GM21737 (cell line): ENCODE data around the gene CDT1.
"Not testable (repeated sequence)": the region's sequence is repeated elsewhere in the genome, so short reads cannot be mapped to it uniquely, and the experiment has no call there.

Experiments used
- ATAC-seq: cut with Tn5 transposase; IDR thresholded peaks from one replicate; pipeline ENCODE4 v1.9.1; 2021; ENCODE audit warnings: mild to moderate bottlenecking, moderate library complexity; ENCODE audit not compliant: unreplicated experiment

The CDT1 gene

DNA sequence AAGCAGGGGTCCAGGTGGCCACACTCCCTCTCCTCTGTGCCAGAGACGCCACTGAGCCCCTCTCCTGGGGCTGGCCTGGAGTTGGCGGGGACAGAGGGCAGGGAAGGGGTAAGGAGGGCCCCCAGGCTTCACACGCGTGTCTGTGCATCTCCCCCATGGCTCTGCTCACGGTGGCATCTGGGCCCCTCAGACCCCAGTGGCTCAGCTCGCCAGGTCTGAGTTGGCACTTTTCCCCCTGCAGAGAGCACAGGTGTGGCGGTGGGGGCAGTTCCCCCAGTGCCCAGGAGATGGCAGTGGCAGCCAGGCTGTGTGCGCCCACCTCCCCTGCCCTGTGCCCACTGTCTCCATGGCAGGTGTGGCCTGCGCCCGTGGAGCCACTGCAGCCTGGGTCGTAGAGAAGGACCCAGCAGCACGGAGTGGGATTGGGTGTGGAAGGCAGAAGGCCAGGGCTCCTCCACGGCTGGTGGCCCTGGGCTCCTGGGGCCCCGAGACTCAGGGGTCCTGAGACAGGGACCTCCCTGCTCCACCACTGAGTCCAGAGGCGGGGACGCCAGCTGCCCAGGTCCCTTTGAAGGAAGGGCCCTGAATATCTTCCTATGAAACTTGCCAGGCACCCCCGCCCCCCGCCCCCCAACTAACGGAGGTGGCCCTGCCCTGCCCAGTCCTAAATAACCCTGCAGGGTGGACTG is 12.5 kb downstream of the CDT1 start:
- no peak for ATAC-seq

DNA sequence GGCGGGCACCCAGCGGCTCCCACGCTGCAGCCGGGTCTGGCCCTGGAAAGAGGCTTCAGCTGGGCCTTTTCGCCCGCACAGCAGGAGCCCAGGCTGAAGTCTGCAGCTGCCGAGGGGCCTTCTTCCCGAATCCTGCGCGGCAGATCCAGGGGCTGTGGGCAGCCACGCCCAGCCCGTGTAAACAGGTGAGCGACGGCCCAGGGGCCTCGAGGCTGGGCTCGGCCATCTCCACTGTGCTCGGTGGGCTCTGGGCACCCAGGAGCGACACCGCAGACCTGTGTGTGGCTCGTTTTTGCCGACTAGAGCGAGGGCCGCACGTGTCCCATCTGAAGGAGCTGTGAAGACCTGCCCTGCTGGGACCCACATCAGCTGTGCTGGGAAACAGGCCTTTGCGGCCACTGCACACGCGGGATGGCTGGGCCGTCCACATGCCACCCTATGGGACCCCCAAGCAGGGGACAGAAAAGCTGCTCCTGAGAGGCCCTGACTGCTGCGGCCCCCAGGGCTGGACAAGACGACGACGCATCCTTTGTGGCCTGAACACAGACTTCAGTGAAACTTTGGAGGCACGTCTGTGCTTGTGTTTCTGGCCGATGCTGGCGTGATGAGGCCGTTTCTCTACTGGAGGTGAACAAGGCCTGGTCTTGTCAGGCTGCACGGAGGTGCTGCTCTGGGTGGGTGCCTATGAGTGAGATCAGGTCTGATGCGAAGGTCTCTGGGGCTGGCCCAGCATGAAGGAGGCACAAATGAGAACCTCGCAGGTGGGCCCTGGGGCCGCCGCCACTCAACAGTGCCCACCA is 13.3 kb downstream of the CDT1 start:
- no peak for ATAC-seq

DNA sequence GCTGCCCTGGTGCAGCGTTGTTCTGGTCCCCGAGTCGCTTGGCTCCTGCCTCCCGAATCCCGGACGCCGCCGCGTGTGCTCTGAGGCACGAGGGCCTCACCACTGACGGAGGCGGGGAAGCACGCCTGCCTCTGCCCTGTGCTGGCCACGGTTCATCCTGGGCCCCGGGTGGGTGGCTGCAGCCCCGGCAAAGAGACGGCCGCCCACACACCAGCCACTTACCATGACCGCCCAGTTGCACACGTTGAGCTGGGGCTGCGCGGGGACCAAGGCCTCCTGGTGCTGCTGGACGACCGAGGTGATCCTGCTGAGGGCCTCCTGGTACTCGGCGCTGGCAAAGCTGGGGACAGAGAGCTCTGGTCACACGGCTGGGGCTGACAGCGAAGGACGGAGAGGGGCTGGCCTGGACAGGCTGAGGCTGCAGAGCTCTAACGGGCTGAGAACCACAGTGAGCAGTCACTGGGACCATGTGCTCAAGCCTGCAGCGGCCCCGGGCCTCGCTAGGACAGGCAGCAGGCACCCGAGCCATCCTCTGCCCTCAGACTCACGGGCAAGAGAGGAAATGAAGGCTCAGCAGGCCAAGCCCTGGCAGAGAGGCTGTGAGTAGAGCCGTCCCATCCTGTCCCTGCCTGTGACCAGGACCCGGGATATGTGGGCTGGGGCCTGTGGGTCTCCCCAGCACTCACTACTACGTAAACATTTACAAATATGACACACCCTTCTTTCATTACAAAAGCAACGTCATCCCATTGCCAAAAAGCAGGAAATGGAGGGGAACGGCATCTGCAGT is 14.4 kb downstream of the CDT1 start:
- ATAC-seq = no peak

DNA sequence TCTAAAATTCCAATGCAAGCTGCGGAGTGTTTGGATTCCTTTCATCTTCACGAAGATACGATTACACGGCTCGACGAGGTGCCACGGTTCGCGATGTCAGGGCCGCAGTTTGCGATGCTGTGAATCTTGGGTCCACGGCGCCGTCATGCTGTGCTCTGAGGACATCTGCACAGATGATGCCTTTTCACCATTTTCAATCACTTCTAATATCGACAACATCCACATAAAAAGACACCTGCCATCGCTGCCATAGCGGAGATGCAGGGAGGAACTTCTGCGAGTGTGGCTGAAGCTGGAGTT is 14.9 kb downstream of the CDT1 start:
- ATAC-seq = no peak

DNA sequence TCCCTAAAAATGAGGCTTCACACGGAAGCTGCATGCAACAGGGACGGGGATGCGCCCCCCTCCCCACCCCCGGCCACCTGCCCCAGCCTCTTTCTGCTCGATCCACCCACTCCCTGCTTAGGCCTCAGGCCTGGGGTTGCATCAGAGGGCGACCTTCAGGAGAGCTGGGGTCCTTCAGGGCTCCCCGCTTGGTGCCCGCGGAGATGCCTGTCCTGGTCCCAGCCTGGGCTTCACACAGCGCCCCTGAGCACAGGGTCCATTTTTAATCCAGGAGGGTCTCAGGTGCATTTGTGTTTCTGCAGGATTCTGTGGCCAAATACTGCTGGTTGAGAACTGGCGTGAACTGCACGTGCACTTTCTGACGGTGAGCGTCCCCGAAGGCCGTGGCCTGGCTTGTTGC is 15.5 kb downstream of the CDT1 start:
- ATAC-seq = no peak

DNA sequence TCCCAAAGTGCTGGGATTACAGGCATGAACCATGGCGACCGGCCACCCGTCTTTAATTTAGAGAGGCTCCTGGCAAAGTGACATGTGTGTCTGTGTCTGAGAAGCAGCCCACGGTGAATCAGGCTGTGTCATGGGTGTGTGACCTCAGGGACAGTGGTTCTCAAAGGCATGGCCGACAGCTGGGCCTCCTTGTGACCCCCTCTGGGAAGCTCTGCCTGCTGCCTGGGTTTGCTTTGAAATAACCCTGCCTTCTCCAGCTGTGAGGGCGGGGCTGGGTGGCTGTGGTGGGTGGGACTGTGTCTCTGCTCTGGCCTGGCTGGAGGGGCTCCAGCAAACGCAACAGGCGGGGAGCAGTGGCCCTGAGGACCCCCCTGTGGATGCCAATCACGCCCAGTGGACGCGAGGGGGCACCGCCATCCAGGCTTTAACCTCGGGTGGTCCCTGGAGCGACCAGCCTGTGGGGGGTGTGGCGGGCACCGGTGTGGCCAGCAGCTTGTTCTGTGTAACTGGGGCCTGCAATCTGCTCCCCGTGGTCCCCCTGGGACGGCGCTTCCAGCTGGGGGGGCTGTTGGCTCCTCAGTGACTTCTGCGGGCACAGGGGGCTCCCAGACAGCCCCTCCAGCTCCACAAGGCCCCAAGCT is 16.9 kb downstream of the CDT1 start:
- no peak for ATAC-seq

DNA sequence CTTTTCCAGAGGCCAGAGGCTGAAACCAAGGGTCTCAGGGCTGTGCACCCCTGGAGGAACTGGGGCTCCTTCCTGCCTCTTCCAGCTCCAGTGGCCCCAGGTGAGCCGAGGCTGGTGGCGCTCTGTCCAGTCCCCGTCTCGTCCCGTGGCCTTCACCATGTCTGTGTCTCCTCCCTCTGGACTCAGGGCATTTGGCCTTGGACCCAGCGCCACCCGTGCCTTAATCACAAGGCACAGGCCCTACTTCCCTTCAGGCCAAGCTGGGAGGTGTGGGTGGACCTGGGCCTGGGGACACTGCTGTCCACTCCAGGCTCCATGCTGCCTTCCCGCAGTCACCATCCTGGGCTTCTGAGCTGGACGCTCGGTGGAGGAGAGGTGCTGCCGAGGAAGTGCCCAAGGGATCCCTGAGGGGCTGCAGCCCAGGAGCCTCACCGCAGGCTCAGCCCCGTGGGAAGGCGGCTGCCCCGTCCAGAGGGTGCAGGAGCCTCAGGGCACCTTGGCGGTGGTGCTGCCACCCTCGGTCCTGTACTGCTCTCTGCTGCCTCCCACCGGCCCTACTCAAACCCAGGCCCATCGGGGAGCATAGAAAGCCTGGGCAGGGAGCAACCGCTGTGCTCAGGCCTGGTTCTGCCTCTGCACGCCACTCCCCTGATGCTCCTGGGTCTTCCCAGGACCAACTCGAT is 17.7 kb downstream of the CDT1 start:
- ATAC-seq = no peak

DNA sequence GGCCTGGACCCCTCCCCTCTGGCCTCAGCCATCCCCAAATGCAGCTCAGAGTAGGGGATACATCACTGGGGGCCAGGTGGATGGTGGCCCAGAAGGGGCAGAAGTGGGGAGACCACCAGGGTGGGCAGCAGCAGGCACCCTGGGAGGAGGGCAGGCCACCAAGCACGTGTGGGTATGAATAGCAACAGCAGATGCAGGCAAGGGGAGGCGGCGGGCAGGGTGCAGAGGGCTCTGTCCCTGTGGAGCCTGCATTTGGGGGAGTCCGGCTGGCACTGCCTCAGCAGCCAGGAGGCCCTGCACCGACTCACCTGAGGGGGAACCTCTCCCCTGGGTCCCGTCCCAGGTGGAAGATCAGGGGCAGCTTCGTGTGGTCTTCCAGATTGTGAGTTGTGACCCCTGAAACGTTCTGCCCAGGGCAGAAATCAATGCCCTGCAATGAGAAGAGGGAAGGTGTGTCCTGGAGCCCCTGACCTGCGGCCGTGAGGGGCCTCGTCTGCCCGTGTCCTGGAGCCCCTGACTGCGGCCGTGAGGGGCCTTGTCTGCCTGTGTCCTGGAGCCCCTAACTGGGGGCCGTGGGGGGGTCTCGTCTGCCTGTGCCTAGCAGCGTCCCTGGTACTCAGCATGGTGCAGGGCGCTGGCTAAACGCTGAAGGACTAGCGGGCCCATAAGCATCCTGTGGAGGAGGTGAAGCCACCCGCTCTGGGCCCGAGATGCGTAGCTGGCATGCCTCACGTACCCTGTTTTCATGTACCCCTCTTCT is 18.9 kb downstream of the CDT1 start:
- no peak for ATAC-seq

DNA sequence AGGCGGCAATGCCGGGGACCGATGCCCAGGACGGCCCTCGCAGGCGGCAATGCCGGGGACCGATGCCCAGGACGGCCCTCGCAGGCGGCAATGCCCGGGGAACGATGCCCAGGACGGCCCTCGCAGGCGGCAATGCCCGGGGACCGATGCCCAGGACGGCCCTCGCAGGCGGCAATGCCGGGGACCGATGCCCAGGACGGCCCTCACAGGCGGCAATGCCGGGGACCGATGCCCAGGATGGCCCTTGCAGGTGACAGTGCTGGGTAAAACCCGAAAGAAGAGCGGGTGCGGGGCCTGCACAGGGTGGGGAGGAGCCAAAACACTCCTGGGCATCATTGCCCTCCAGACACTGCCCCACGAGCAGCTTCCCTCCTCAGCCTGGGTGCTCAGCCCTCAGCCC is 20.1 kb downstream of the CDT1 start:
- not testable (repeated sequence) for ATAC-seq

DNA sequence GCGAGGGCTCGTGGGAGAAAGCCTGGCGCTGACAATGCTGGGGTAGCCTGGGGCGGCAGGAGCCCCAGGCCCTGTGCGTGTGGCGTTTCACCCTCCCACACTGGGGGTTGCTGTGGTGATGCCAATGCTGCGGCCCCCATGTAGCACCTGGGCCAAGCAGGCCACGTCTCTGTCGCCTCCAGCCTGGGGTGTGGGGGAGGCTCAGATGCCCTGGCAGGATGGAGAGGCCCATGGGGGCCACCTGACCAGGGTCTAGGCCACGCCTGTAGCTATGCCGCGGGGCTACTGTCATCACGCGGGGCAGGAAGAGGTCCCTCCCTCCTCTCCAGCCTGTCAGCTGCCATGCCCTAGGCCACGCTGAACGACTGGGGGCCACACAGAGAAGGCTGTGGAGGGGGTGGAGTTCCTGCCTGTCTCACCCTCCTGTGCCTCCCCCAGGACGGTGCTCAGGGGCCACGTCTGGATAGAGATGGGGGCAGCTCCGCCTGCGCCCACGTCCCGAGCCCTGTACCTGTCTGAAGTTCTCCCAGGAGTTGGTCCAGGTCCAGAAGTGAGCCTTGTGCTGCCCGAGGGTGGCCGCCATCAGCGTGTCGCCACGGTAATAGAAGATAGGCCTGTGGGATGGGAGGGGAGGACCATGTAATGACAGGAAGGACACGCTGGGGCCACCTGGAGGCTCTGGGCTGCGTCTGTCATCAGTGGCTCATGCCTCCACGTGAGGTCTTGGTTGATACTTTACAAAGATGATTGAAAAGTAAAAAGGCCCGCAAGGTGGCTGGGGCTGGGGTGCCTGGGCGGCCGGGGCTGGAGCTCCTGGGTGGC is 20.9 kb downstream of the CDT1 start:
- no peak for ATAC-seq

DNA sequence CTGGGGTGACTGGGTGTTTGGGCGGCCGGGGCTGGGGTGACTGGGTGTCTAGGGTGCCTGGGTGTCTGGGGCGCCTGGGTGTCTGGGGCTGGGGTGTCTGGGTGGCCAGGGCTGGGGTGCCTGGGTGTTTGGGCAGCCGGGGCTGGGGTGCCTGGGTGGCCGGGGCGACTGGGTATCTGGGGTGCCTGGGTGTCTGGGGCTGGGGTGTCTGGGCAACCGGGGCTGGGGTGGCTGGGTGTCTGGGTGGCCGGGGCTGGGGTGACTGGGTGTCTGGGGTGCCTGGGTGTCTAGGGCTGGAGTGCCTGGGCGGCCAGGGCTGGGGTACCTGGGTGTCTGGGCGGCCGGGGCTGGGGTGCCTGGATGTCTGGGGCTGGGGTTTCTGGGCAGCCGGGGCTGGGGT is 21.6 kb downstream of the CDT1 start:
- ATAC-seq = no peak

DNA sequence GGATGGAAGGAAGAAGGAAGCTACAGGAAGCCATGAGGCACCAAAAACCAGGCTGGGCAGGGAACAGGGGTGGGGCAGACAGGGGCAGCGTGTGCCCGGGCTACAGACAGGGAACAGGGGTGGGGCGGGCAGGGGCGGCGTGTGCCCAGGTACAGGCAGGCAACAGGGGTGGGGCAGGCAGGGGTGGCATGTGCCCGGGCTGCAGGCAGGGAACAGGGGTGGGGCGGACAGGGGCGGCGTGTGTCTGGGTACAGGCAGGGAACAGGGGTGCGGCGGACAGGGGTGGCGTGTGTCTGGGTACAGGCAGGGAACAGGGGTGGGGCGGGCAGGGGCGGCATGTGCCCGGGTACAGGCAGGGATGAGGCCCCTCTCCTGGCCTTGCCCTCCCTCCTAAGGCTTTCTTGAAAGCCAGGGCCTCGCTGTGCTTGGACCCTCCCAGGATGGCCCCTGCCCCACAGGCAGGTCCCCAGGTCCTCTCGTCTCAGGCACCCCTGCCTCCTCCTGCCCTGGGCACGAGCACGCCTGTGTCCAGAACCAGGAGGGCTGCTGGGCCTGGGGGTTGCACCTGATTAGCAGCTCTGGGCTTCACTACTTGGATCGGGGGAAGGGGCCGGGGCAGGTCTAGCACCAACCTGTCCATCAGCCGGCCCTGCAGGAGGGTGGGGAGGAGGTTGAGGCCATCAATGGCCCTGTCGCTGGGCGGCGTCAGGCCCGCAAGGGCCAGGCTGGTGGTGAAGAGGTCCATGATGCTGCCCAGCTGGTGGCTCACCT is 22.7 kb downstream of the CDT1 start:
- no peak for ATAC-seq

DNA sequence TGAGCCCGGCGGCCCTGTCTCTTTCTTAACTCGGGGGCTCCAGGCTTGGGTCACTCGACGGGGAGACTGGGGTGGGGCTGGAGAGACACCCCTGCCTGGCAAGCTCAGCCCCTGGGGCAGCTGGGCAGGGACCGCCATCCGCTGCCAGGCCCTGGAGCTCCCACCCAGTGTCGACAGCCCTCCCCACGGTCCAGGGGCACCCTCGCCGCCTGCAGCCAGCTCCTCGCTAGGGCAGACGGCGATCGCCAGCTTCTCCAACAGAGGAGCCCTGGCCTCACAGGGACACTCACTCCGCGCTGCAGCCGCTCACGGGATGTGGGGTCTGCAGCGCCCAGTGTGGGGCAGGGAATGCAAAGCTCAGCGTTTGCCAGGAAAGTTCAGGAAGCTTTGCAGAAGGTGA is 24.1 kb downstream of the CDT1 start:
- no peak for ATAC-seq

DNA sequence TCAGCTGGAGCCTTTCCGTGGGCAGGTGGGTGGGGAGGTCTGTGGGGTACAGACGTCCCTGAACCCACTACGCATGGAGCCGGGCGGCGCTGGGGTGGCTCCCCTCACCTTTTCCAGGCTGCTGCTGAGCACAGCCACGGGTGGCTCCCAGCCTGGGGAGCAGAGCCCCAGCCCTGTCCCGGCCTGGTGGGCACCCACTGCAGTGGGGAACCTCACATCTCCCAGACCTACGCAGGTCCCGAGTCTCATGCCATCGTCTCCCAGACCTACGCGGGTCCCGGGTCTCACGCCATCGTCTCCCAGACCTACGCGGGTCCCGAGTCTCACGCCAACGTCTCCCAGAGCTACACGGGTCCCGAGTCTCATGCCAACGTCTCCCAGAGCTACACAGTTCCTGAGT is 25.1 kb downstream of the CDT1 start:
- no peak for ATAC-seq

DNA sequence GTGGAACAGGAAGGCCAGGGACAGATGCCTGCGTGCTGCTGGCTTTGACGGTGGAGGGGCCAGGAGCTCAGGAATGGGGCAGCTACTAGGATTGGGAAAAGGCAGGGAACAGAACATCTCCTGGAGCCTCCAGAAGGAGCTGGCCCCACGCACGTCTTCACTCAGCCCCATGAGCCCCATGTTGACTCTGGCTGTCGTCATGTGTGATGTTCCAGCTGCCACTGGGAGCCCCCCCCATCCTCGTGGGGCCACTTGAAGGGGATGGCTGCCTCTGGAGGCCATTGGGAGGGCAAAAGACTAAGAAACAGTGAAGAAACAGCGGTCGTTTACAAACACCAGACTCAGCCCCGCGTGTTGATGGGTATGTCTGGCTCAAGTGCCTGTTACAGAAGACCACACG is 26.7 kb downstream of the CDT1 start:
- no peak for ATAC-seq

DNA sequence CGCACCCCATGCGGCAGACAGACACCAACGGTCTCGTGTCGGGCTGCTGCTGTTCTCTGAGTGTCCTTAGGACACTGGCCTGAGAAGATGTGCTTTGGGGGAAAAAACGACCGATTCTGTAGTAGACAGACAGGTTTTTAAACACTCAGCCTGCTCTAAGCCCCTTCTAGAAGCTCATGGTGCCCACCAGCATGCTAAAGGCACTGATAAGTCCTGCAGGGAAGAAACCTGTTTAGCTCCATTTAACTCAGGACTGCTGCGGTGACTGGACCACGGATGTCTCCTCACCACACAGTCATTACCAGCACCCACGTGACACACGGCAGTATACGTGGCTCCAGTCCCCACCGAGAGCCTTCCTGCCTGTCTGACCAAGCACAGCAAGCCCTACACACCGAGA is 27.2 kb downstream of the CDT1 start:
- ATAC-seq = no peak

DNA sequence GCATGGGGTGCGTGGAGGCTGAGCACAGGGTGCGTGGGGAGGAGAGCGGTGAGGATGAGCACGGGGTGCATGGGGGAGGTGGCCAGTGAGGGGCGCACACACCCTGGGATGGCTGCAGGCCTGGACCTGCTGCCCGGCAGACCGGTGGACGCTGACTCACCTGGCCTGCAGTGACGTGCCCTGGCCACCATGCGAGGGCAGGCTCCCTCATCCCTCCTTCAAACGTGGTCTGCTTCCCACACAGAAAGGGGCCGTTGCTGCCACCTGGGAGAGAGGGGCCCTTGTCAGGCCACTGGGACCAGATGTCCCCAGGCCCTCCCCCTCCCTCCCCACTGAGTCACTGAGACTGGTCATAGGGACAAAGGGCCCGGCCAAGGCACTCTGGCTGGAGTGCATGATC is 28.2 kb downstream of the CDT1 start:
- ATAC-seq = no peak

DNA sequence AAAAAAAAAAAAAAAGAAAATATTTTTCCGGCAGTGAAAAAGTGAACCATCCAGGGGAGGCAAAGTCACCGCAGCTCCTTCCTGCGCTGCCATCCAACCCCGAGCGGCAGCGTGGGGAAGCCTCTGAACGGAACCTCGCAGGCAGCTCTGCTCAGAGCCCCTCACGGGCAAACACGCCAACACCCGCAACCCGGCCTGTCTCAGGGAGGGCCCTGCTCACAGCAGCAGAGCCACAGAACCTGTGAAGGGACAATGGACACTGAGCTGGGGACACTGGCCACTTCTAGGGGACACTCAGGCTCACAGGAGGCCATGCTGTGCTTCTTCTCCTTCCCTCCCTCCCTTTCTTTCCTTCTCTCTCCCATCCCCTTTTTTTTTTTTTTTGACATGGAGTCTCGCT is 29.5 kb downstream of the CDT1 start:
- no peak for ATAC-seq

DNA sequence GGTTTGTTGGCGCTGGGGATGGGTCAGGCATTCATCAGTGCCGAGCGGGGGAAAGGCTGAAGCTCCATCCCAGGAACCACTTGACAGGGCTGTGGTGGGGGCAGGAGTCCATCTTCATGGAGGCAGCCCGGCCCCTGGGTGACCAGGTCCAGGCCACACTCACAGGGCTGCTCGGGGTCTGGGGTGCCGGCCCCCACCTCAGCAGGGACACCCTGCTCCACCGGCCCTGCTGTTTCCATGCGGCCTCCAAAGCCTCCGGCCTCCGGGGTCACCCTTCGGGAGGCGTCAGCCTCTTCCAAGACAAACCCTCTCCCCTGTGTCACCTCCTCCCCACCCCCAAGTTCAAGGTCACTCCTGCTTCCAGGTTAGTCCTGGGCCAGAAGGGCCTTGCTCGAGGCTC is 31.1 kb downstream of the CDT1 start:
- ATAC-seq = no peak
